CMK (cell line): ENCODE measurements around the gene KIF5B.
A peak's percentile ranks its signal among the peaks of the same experiment; 100 is the strongest.
"Not testable (repeated sequence)": the region's sequence is repeated elsewhere in the genome, so short reads cannot be mapped to it uniquely, and the experiment has no call there.

Source experiments
- DNase-seq: peaks from one replicate; pipeline ENCODE4 v3.0.0-alpha.2; 2010; ENCODE audit warnings: low read depth

Gene KIF5B

DNA sequence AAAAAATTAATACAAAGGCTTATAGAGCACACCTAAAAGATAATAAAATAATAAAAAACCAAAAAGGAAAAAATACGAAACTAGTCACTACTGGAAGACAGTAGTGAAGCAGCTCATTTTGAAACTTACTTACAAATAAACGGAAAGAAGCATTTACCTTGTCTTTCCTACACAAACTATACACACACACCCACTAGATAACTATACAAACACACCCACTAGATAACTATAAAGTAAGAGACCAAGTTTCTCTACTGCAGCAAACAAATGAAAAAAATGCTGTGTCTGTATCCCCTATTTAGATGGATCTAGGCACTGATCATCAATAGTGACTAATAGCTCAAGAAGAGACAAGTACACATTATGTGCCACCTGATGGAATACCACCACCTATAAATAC lies 49.2 kb downstream of the KIF5B start:
- no peak for DNase-seq

DNA sequence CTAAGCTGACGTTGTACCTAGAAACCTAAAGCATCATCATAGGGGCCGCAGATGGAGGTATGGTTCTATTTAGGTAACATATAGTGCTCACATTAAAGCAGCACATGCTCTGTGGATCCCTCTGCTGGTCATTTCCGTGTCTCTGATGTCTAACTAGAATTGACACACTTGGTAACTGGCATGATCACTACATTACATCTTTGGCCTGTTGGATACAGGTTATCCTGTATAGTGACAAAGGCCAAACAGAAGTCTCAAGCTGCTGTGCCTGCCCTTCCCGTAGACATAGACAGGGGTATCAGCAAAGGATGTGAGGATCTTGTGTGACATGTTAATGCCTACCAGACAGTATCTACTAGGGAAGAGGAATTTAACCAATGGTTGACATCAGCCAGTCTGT lies 51.2 kb downstream of the KIF5B start:
- DNase-seq: no peak

DNA sequence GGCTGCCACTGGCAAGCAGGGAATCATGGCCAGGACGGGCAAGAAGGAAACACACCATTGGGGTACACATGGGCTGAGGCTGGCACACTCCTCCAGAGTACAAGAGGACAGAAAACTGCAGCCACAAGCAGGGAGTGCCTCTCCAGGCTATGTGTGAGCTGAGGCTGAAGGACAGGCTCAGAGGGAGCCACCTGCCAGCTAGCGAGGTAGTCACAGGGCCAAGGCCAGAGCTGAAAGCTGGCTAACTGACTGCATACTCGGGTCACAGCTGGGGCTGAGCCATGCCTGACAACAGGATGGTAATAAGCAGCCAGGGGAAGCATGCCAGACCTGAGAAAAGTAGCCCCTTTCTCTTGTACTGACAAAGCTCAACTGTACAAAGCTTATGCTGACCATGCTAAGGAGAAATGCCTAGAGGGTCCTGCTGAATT lies 52.0 kb downstream of the KIF5B start:
- DNase-seq: no peak

DNA sequence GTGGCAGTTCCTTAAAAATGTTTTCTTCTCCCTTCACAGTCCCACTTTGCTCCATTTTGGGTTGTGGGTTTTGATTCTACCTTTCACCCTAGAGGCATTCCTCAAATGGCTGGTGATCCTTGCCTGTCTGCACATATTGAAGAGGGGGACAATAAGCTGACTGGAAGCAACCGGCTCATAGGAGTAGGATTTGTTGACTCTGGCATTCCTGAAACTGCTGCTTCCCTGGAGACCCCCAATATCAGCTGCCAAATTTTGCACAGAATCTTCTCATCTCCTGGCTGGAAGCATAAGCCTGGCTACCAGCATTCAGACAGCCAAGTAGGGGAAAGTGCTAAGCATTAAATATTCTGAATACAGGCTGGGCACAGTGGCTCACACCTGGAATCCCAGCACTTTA lies 53.7 kb downstream of the KIF5B start:
- no peak for DNase-seq

DNA sequence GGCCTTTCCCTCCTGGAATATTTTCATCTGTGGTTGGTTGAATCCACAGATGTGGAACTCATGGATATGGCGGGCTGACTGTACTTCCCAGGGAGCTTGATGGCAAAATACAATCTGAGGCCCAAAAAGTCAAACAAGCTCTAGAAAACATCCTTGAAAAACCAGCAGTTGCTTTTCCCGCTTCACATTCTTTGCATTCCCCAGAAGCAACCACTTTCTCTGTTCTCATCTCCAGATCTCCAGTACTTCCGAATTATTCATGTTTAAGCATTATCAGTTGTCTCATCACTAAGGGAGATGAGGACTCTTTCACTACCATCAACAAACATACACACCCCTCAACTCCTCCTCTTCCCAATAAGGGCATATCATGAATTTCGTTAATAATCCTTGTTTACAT lies 55.3 kb downstream of the KIF5B start:
- no peak for DNase-seq

DNA sequence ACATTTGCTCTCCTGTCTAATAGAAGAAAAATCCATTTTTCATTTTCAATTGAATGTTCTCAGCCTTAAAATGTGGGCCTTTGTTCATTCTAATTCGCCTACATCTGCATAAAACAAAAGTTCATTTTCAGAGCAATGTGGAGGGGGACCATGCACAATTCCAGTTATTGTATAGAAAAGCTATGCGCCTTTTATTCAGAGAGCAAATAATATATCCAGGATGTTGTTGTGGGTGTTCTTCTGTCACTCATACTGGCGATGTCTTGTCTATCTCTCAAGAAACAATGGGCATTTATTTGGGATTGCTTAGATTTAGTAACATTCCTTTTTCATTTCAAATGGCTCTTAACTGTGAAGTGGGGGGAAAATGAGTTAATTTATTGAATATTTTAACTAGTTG lies 56.4 kb downstream of the KIF5B start:
- DNase-seq: no peak

DNA sequence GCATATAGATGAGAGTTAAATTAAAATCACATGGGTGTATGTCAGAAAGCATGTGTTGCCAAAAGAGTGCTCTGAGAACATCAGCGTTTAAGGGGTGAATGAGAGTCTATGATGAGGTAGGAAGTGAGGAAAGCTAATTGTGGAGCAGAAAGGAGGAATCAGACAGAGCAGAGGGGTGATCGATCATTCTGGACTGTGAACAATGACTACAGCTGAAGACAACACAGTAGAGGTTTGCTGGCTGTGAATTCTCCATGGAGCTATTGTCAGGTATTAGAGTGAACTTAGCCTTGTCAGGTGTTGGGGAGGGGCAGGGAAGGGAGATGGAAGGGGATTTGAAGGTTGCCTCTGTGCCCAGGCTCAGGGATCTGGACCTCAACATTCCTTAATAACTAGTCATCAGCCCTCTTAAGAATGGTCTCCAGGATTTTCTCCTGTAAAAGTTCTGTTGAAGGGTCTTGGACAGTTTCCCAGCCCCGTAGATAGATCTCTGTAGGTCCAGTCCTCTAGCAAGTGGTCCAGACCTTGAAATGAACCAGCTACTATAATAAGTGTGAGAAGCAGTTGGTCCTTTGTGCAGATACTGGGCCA lies 57.1 kb downstream of the KIF5B start:
- DNase-seq: no peak

DNA sequence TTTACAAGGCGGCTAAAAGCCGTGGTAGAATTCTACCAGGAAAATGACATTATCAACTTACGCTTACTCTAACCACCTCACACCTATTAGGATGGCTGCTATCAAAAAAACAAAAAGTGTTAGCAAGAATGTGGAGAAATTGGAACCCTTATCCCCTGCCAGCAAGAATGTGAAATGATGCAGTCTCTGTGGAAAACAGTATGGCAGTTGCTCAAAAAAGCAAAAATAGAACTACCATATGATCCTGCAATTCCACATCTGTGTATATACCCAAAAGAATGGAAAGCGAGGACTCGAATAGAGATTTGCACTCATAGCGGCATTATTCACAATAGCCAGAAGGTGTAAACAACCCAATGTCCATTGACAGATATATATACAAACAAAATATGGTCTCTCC lies 61.3 kb downstream of the KIF5B start:
- no peak for DNase-seq

DNA sequence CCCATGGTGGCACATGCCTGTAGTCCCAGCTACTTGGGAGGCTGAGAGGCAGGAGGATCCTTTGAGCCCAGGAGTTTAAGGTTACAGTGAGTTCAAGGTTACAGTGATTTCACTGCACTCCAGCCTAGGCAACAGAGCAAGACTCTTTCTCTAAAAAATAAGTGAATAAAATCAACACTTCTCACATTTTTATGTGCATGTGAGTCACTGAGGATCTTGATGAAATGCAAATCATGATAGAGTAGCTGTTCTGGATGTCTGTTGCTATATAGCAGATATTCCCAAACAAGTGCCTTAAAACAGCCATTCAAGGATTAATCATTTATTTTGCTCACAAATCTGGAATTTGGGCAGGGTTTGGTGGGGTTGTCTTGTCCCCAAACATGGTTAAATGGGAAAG lies 65.3 kb downstream of the KIF5B start:
- no peak for DNase-seq

DNA sequence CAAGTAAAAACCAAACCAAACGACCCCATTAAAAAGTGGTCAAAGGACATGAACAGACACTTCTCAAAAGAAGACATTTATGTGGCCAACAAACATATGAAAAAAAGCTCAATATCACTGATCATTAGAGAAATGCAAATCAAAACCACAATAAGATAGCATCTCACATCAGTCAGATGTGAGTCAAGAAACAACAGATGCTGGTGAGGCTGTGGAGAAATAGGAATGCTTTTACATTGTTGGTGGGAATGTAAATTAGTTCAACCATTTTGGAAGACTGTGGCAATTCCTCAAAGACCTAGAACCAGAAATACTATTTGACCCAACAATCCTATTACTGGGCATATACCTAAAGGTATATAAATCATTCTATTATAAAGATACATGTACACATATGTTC lies 68.4 kb downstream of the KIF5B start:
- not testable (repeated sequence) for DNase-seq

DNA sequence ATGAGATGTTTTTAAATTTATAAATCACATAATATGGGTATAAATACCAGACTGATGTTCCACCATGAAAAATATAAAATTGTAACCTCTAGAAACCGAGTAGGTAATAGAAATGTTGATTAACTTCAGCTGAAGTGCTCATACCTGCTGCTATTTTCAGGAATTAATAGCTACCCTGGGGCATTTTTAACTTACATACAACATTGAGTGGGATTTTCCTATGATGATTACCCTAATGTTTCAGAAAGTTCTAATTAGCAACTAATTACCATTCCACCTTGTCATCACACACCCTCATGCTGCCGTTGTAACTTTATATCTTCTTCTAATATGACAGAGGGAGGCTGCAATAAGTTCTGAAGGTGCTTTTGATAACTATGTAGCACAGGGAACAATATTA lies 74.1 kb downstream of the KIF5B start:
- DNase-seq: no peak

DNA sequence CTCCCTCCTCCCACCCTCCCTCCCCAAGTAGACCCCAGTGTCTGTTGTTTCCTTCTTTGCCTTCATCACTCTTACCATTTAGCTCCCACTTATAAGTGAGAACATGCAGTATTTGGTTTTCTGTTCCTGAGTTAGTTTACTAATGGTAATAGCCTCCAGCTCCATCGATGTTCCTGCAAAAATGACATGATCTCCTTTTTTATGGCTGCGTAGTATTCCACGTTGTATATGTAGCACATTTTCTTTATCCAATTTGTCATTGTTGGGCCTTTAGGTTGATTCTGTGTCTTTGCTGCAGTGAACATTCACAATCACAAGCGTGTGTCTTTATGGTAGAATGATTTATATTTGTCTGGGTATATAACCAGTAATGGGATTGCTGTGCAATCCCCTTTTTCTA lies 75.8 kb downstream of the KIF5B start:
- DNase-seq: no peak

DNA sequence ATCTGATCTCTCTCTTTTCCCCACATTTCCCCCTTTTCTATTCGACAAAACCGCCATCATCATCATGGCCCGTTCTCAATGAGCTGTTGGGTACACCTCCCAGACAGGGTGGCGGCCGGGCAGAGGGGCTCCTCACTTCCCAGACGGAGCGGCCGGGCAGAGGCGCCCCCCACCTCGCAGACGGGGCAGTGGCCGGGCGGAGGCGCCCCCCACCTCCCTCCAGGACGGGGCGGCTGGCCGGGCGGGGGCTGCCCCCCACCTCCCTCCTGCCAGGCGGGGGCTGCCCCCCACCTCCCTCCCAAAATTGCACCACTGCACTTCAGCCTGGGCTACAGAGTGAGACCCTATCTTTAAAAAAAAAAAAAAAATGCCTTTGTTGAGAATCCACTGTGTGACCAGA lies 77.2 kb downstream of the KIF5B start:
- DNase-seq: not testable (repeated sequence)

DNA sequence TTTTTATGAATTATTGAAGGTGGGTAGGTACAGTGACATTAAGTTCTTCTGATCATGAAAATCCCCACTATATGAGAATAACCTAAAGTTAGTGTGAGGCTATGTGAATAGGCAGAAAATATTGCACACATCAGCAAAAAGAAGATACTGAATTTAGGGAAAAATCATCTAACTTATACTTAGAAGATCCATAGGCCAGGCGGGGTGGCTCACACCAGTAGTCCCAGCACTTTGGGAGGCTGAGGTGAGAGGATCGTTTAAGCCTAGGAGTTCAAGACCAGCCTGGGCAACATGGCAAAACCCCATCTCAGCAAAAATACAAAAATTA lies 78.1 kb downstream of the KIF5B start:
- DNase-seq: no peak

DNA sequence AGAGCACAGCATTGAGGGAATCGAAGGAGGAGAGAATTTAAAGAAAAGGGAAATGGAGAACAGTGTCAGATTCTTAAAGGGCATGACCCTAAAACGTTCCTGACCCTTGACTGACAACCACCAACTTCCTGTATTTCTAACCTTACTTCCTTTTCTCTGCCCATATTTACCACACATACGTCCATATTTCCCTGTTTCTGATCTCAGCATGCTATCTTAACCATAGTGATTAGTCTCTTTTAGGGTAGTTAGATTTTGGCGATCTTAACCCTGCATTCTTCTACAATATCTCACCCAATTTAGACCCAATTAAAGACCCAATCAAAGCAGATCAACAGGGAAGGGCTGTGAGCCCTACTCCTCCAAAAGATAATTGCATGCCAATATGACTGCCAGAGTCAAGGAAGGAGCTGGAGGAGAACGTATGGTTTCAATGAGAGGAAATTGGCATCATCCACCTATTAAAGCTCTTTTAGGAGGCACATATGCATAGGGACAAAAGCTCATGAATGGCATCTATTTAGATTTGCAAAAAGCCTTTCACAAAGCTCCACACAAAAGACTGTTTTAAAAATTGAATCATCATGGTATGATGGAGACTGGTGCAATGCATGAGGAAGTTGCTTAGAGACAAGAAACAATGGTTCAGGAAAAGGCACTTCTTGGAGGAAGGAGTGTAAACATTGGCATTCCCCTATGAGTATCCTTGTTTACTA lies 78.6 kb downstream of the KIF5B start:
- peak; percentile 21 for DNase-seq

DNA sequence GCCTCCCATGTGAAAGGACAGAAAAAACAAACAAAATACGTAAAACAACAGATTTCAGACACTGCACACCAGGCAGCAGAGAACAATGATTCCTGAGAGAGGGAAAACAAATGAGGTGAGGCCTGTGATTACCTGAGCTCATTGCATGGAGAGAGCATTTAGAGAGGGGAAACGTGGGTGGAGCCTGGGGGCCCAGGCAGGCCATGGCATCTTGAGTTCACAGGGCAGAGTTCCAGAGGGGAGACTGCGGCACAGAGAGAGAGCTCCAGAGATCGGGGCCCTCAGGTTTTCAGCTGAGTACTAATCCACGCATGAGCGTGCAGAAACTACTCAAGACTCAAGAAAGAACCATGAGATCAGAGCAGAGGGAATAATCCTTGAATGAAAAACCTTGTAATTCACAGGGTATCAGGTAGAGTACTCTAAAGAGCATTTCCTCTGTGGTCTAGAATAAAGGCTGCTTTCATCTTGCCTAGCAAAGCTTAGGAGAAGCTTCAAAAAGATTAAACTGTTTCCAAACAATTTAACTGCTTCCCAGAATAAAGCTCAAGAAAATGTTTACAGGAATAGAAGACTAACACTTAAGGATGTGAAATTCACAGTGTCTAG lies 81.0 kb downstream of the KIF5B start:
- no peak for DNase-seq

DNA sequence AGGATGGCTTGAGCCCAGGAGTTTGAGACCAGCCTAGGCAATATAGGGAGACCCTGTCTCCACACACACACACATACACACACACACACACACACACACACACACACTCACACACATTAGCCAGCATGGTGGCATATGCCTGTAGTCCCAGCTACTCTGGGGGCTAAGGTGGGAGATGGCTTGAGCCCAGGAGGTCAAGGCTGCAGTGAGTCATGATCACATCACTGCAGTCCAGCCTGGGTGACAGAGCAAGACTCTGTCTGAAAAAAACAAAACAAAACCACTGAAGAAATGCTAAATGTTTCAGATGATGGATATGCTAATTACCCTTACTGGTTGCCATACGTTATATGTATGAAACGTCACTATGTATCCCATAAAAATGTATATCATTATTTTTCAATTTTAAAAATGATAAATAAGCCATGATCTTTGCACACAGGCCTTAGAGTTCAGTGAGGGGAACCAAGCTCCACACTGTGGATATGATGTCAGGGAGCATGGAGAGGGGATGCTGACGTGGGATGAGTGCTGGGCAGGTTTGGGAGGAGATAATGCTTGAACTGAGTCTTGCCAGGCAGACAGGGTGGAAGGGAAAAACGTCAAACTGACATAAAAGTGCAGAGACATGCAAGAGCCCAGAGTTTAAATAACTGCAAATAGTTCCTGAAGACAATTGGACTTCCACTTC lies 81.6 kb downstream of the KIF5B start:
- DNase-seq: no peak

DNA sequence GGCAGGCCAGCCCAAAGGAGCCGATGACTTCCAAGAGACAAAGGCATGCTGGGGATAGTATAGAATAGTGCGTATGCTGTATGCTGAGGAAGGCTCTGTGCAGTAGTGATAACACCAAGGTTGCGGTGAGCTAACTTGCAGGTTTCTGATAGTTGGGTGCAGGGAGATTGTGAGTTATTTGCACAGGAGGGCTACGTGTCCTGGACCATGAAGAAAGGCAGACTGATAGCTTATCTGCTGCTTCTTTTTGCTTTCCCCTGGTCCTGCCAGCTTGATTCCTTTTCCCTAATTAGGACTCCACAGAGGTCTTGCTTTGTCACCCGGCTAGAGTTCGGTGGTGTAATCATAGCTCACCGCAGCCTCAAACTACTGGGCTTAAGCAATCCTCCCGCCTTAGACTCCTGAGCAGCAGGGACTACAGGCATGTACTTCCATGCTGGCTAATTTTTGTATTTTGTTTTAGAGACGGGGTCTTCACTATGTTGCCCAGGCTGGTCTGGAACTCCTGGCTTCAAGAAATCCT lies 83.6 kb downstream of the KIF5B start:
- DNase-seq: peak; percentile 72

DNA sequence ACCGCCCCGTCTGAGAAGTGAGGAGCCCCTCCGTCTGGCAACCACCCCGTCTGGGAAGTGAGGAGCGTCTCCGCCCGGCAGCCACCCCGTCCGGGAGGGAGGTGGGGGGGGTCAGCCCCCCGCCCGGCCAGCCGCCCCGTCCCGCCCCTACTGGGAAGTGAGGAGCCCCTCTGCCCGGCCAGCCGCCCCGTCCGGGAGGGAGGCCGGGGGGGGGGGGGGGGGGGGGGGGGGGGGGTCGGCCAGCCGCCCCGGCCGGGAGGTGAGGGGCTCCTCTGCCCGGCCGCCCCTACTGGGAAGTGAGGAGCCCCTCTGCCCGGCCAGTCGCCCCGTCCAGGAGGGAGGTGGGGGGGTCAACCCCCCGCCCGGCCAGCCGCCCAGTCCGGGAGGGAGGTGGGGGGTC lies 86.4 kb downstream of the KIF5B start:
- DNase-seq: peak; percentile 5

DNA sequence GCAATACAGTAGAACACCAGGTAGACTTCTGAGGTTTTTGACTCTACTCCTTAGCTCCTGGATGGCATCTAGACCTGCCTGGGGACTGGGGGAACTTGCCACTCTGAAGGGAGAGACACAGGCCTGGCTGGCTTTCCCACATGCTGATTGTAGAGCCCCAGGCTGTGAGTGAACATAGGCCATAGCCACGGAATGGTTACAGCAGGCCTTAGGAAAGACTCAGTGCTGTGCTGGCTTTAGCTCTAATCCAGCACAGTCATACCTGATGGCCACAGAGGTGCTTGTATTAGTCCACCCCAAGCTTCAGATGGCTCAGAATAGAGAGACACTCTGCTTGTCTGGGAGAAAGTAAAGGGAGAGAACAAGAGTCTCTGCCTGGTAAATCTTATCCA lies 92.6 kb downstream of the KIF5B start:
- DNase-seq: no peak

DNA sequence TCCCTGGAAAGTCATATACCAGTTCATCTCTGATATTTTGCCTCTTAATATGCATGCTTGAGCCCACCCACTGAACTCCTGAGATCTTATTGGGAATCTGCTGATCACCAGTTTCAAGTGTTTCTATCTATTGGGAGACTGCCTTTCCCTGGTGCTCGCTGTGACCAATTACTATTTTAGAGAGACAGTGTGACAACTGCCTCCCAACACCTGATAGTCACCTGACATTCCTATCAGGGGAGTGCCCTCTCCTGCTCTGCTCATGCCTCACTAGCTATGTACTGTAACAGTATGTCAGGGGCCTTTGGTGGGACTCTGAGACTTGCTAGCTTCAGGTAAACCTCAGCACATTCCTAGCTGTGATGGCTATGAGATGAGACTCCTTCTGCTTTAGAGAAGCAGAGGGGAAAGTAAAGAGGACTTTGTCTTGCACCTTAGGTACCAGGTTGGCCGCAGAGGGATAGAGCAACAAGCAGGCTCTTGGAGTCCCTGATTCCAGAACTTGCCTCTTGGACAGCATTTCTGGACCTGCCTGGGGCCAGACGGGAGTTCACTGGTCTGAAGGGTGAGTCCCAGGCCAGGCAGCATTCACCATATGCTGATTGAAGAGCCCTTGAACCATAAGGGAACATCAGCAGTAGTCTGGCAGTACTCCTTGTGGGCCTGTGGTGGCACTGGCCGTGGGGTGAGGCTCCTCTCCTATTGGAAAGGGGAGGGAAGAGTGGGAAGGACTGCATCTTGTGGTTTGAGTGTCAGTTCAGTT lies 93.2 kb downstream of the KIF5B start:
- no peak for DNase-seq
